AG10803 (cell line): ENCODE data around the gene DEFB132.

ENCODE experiments used
- DNase-seq: peaks from one replicate; pipeline ENCODE4 v3.0.0; 2010; ENCODE audit warnings: low read depth
- H3K4me3 ChIP-seq: 2 replicates; pipeline ENCODE4 v1.5.1; 2011; ENCODE audit warnings: mild to moderate bottlenecking, low read length, control low read depth
- CTCF ChIP-seq: conservative IDR thresholded peaks from 2 replicates; pipeline ENCODE4 v1.5.1; 2011; ENCODE audit warnings: mild to moderate bottlenecking, low read length, control low read depth, inconsistent platforms

Gene DEFB132

GRCh38 chr20:308427-309038 lies 51.0 kb downstream of the DEFB132 start:
- no peak for DNase-seq
- no peak overlapping the region for H3K4me3 ChIP-seq
- TF ChIP-seq CTCF = no peak

DNA sequence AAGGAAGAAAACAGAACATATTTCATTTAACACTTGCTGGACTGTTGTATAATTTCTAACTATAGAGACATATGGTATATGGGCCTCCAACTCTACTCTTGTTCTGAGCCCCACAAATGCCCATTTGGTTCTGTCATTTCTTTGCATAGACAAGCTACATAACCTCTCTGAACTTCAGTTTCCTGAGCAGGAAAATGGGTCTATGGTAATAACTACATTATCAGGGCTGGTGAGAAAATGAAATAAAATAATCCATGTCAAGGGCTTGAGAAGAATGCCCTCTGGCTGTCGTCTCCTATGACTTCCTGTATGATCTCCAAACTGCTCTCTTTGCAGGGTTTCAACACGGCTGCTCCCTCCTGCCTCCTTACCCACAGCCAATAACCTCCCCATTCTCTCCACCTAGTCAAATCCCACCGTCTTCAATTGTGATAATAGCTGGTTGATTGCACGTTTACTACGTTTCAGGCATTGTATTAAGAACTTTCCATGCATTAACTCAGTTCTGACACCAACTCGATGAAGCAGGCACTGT lies 51.8 kb downstream of the DEFB132 start:
- peak; percentile 48 for DNase-seq
- H3K4me3 ChIP-seq = peak overlapping the region; percentile 60
- peak; percentile 17 for TF ChIP-seq CTCF

GRCh38 chr20:309841-310644 lies 52.5 kb downstream of the DEFB132 start:
- peak; percentile 99 for DNase-seq

DNA sequence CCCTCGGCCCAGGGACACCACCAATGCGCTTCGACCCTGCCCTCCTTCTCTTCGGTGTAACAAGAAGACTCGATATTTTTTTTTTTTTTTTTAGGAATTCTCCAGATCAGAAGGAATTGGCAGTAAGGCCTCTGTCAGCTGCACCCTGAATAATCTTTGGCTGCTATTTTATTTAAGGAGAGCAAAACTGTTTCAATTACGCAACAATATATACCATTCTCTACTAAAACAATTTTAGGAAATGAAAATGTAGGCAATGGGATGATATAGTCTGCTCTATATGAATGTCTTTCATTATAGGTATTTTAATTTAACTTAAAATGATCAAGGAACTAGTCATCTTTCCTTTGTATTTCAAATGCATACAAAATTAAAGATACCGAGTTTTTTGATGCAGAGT lies 53.1 kb downstream of the DEFB132 start:
- TF ChIP-seq CTCF = no peak
- no peak for DNase-seq
- no peak overlapping the region for H3K4me3 ChIP-seq

More at GRCh38 chr20:309841-310644, 52.5 kb downstream of the DEFB132 start:
- no peak for TF ChIP-seq CTCF
- peak overlapping the region; percentile 60 for H3K4me3 ChIP-seq
